ENCODE measurements around the gene NKAIN2. TPM values are rescaled to one million over a fixed set of nuclear protein-coding genes. Genes with fewer than 3 reads are reported as not detected.

Gene NKAIN2
- polyA plus RNA-seq, 1 donor (not counting 4 experiments of a cell fraction or from before 2014, with no cell fraction given): 0.13 TPM

DNA sequence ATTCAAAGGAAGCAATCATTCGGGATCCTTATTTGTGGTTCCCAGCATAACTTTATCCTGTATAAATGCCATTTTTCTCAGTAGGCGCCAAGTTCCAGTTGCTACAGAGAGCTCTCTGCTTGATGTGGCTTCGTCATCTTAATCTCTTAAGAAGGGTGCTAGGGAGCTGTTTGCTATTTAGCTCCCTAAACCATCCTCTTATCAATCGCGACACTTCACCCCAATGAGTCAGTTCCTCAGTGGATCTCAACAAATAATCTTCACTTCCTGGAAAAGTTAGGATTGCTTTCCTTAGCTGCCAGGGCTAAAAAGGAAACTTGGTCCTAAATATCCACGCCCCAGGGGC is 1.3 kb upstream of the NKAIN2 start:
- dilution Hi-C loops (cut with MboI; ENCODE audit: extremely low pct_ligation_motif_present, low sequenced_read_pairs): no loop called here
- Histone ChIP-seq H2AFZ (ENCODE audit: control insufficient read depth, low read length) (no peak overlapping the region), H3K27ac (ENCODE audit: control insufficient read depth, insufficient read depth, low read length) (no peak overlapping the region), H3K9ac (ENCODE audit: control insufficient read depth, extremely low read depth, insufficient read depth, low read length) (no peak overlapping the region), H3K4me1 (ENCODE audit: control insufficient read depth, extremely low read depth, insufficient read depth, low read length) (peaks cover 4% of the 10 kb centered on the region), H3K4me3 (ENCODE audit: control insufficient read depth in 2 of 3, extremely low read depth in 1 of 3, insufficient read depth in 2 of 3, low read depth in 1 of 3, low read length in 3 of 3) (no peak overlapping the region), H4K20me1 (ENCODE audit: control insufficient read depth, extremely low read depth, insufficient read depth, low read length) (no peaks in the 10 kb centered on the region), H3K9me1 (ENCODE audit: control insufficient read depth, extremely low read depth, insufficient read depth, low read length) (no peaks in the 10 kb centered on the region), H3K27me3 (ENCODE audit: control insufficient read depth, extremely low read depth, insufficient read depth, low read length) (peaks cover 27% of the 10 kb centered on the region), H3K36me3 (ENCODE audit: control insufficient read depth in 2 of 2, extremely low read depth in 1 of 2, insufficient read depth in 2 of 2, low read length in 2 of 2) (no peaks in the 10 kb centered on the region), H3K9me3 (ENCODE audit: control insufficient read depth, low read depth, low read length) (no peaks in the 10 kb centered on the region), H3K79me2 (ENCODE audit: control insufficient read depth, insufficient read depth, low read length) (no peaks in the 10 kb centered on the region), H3K4me2 (ENCODE audit: control insufficient read depth, extremely low read depth, insufficient read depth, low read depth, low read length) (peak overlapping the region; percentile 85)
- FAIRE-seq: no peak
- DNase-seq (ENCODE audit: low read depth, low spot score): no peak
- TF ChIP-seq EZH2 (IDR thresholded peaks at IDR 0.05; ENCODE audit: low read length): no peak
- TF ChIP-seq, protein P1, sequence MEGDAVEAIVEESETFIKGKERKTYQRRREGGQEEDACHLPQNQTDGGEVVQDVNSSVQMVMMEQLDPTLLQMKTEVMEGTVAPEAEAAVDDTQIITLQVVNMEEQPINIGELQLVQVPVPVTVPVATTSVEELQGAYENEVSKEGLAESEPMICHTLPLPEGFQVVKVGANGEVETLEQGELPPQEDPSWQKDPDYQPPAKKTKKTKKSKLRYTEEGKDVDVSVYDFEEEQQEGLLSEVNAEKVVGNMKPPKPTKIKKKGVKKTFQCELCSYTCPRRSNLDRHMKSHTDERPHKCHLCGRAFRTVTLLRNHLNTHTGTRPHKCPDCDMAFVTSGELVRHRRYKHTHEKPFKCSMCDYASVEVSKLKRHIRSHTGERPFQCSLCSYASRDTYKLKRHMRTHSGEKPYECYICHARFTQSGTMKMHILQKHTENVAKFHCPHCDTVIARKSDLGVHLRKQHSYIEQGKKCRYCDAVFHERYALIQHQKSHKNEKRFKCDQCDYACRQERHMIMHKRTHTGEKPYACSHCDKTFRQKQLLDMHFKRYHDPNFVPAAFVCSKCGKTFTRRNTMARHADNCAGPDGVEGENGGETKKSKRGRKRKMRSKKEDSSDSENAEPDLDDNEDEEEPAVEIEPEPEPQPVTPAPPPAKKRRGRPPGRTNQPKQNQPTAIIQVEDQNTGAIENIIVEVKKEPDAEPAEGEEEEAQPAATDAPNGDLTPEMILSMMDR (optimal IDR thresholded peaks at IDR 0.05 in 1 of 3, IDR thresholded peaks at IDR 0.05 in 1 of 3, conservative IDR thresholded peaks at IDR 0.05 in 1 of 3; ENCODE audit: extremely low read depth in 1 of 3, insufficient read depth in 2 of 3, low read length in 3 of 3): no peak

DNA sequence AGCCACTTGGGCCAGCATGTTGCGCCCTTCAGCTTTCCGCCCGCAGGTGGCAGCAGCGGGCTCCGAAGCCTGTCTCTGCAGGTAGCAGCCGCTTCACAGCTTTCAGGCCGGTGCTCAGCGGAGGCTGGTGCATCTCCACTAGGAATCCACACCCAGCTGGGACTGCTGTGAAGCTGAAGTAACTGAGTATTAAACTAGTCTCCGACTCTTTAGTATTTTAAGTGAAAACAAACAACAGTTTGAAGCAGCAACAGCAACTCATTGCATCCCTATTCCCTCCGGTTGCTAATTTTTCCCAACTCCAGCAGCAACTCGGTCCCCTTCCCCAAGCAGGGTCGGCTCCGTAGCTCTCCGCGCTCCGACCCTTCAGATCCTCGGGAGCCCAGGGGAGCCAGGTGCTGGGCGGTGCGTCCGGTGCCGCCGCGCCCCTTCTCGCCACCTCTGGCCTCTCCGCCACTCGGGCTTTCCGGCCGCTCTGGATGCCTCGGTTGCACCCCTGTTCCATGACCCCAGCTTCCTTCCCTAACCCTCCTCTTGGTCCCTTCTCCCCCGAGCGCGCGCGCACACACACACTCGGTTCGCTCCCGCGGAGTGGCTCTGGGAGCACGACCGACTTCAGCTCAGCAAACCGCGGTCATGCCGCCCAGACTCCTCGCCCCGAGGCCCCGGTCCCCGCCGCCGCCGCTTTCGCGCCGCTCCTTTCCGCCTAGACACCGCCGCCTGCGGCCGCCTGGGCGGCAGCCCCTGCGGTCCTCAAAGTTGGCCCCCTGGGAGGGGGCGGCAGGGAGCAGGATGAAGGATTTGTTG is 765 bp upstream of the NKAIN2 start:
- no peaks in the 10 kb centered on the region for H3K79me2 ChIP-seq (ENCODE audit: control insufficient read depth, insufficient read depth, low read length)
- no peak overlapping the region for H3K27ac ChIP-seq (ENCODE audit: control insufficient read depth, insufficient read depth, low read length)
- H3K4me2 ChIP-seq (ENCODE audit: control insufficient read depth, extremely low read depth, insufficient read depth, low read depth, low read length): peak overlapping the region; percentile 85
- DNase-seq (ENCODE audit: low read depth, low spot score) (peak; percentile 38), FAIRE-seq (peak; percentile 90)
- dilution Hi-C loops (cut with MboI; ENCODE audit: extremely low pct_ligation_motif_present, low sequenced_read_pairs): no loop called here
- H3K36me3 ChIP-seq (ENCODE audit: control insufficient read depth in 2 of 2, extremely low read depth in 1 of 2, insufficient read depth in 2 of 2, low read length in 2 of 2): no peaks in the 10 kb centered on the region
- H3K9me1 ChIP-seq (ENCODE audit: control insufficient read depth, extremely low read depth, insufficient read depth, low read length): no peaks in the 10 kb centered on the region
- H3K9me3 ChIP-seq (ENCODE audit: control insufficient read depth, low read depth, low read length): no peaks in the 10 kb centered on the region
- peak overlapping the region; percentile 68 for H2AFZ ChIP-seq (ENCODE audit: control insufficient read depth, low read length)
- H3K9ac ChIP-seq (ENCODE audit: control insufficient read depth, extremely low read depth, insufficient read depth, low read length): no peak overlapping the region
- H3K27me3 ChIP-seq (ENCODE audit: control insufficient read depth, extremely low read depth, insufficient read depth, low read length): peaks cover 27% of the 10 kb centered on the region
- H3K4me3 ChIP-seq (ENCODE audit: control insufficient read depth in 2 of 3, extremely low read depth in 1 of 3, insufficient read depth in 2 of 3, low read depth in 1 of 3, low read length in 3 of 3): peak overlapping the region; percentile 28 to 75 (median 59)
- peaks cover 4% of the 10 kb centered on the region for H3K4me1 ChIP-seq (ENCODE audit: control insufficient read depth, extremely low read depth, insufficient read depth, low read length)
- H4K20me1 ChIP-seq (ENCODE audit: control insufficient read depth, extremely low read depth, insufficient read depth, low read length): no peaks in the 10 kb centered on the region
- TF ChIP-seq, protein P1 (optimal IDR thresholded peaks at IDR 0.05 in 1 of 3, IDR thresholded peaks at IDR 0.05 in 1 of 3, conservative IDR thresholded peaks at IDR 0.05 in 1 of 3; ENCODE audit: extremely low read depth in 1 of 3, insufficient read depth in 2 of 3, low read length in 3 of 3): peak; percentile 90 to 94 (median 92)
- peak; percentile 88 for TF ChIP-seq EZH2 (IDR thresholded peaks at IDR 0.05; ENCODE audit: low read length)
